Spleen (tissue), 11 donors: ENCODE measurements around the gene NRXN3. TPM values are rescaled to one million over a fixed set of nuclear protein-coding genes. Genes with fewer than 3 reads are reported as not detected.
"Not testable (repeated sequence)": the region's sequence is repeated elsewhere in the genome, so short reads cannot be mapped to it uniquely, and the experiment has no call there.

Experiments
- DNase-seq: peaks from one replicate; pipeline ENCODE4 v3.0.0-alpha.2; 2020
- H3K27ac ChIP-seq, 8 donors: fragments of 200-600 bp; sonication (generic) in 7 of 8; 1 replicate in 4 of 8; 2 replicates in 4 of 8; pipeline versions ENCODE4 v1.5.0 to v1.8.0; 2016 to 2021; ENCODE audit warnings: inconsistent platforms in 4 of 8, mild to moderate bottlenecking in 4 of 8, moderate library complexity in 1 of 8
- H3K27me3 ChIP-seq, 7 donors: fragments of 200-600 bp; sonication (generic) in 6 of 7; replicated peaks in 1 of 7; 1 replicate in 4 of 7; 2 replicates in 3 of 7; pipeline versions ENCODE4 v1.5.0 to v1.8.0; 2016 to 2021; ENCODE audit warnings: inconsistent platforms in 3 of 7, mild to moderate bottlenecking in 1 of 7
- H3K36me3 ChIP-seq, 6 donors: fragments of 200-600 bp; sonication (generic) in 5 of 6; 1 replicate in 4 of 6; 2 replicates in 2 of 6; pipeline versions ENCODE4 v1.5.0 to v1.8.0; 2016 to 2021; ENCODE audit warnings: inconsistent platforms in 2 of 6
- H3K4me1 ChIP-seq, 6 donors: fragments of 200-600 bp; sonication (generic) in 5 of 6; 1 replicate in 3 of 6; 2 replicates in 3 of 6; pipeline versions ENCODE4 v1.5.0 to v1.8.0; 2016 to 2021; ENCODE audit warnings: inconsistent platforms in 3 of 6
- H3K4me3 ChIP-seq, 8 donors: fragments of 200-600 bp; sonication (generic) in 7 of 8; 1 replicate in 4 of 8; 2 replicates in 4 of 8; pipeline versions ENCODE4 v1.5.0 to v1.8.0; 2016 to 2021; ENCODE audit warnings: inconsistent platforms in 4 of 8, mild to moderate bottlenecking in 4 of 8, moderate library complexity in 2 of 8
- H3K9me3 ChIP-seq, 8 donors: fragments of 200-600 bp; sonication (generic) in 7 of 8; 1 replicate in 4 of 8; 2 replicates in 4 of 8; pipeline versions ENCODE4 v1.5.0 to v1.8.0; 2016 to 2021; ENCODE audit warnings: inconsistent platforms in 4 of 8
- CTCF ChIP-seq, 11 experiments: fragments of 200-600 bp in 7 of 11; fragments of 450-650 bp in 4 of 11; sonication (generic) in 4 of 11; IDR thresholded peaks in 8 of 11; conservative IDR thresholded peaks in 3 of 11; 1 replicate in 7 of 11; 2 replicates in 4 of 11; pipeline versions ENCODE4 v1.4.0 to v1.8.0; 2016 to 2021; ENCODE audit warnings: antibody characterized with exemption in 11 of 11, inconsistent platforms in 4 of 11, mild to moderate bottlenecking in 1 of 11
- POLR2A ChIP-seq, 3 donors: fragments of 450-650 bp; IDR thresholded peaks; one replicate each; pipeline ENCODE4 v1.5.1; 2017; ENCODE audit warnings: antibody characterized with exemption in 3 of 3, mild to moderate bottlenecking in 1 of 3
- POLR2AphosphoS5 ChIP-seq, 3 donors: sonication (generic); formaldehyde crosslinking; IDR thresholded peaks; one replicate each; pipeline ENCODE4 v1.5.1; 2017; ENCODE audit warnings: antibody characterized with exemption in 3 of 3
- WGBS, 5 donors: extraction: QIAGEN DNeasy Blood & Tissue Kit in 3 of 5; methylation state at CpG; one replicate each; pipeline versions ENCODE4 v1.1.5 to v1.1.7; 2013 to 2018; 5-methylcytosine and 5-hydroxymethylcytosine counted together
- intact Hi-C: fragments of 100-400 bp; cut with DNase I; formaldehyde crosslinking; loops from one replicate; pipeline ENCODE4 v1.15.0; 2023; ENCODE audit warnings: low total_unique reads
- polyA plus RNA-seq, 3 donors: library from polyadenylated mRNA; stranded (reverse); fragments of 200-250 nt; gene quantifications; one replicate each; pipeline ENCODE4 v1.2.1, GENCODE V29; 2013
- total RNA-seq, 7 donors: library from RNA; depleted of rRNA in 3 of 7; stranded (reverse); fragments of >200 nt in 3 of 7; fragmentation: NEBNext Ultra II Directional in 4 of 7; extraction: Animal tissue kit (Norgen Biotek cat#: 25700) in 4 of 7; gene quantifications; one replicate each; pipeline versions ENCODE4 v1.1.0 to v1.2.1, GENCODE V29; 2016 to 2021
- donor health status: healthy with polysubstance abuse.
- donor health status: DM: no; HTN: no; CAD: no; lungs with moderate emphysema.
- donor health status: DM: no; HTN: no; CAD: no.
- donor health status: Bipolar disorder and iron deficiency.
- donor health status: healthy.
- donor health status: DM: no; HTN: no; CAD: no.
- donor health status: DM: yes; HTN: yes; CAD: no.

Gene NRXN3
- total and polyA plus RNA-seq, 10 donors = 0.21 to 11.5 (median 1.6) TPM

- Histone ChIP-seq H3K36me3 (no peaks in the 10 kb centered on the region), H3K27me3 (no peaks in the 10 kb centered on the region), H3K4me3 (no peak overlapping the region), H3K4me1 (no peaks in the 10 kb centered on the region), H3K9me3 (no peaks in the 10 kb centered on the region), H3K27ac (no peak overlapping the region)
- intact Hi-C loops = no loop called here
- TF ChIP-seq CTCF (IDR thresholded peaks at IDR 0.05 in 8 of 11, conservative IDR thresholded peaks at IDR 0.05 in 3 of 11) (no peak), POLR2A (IDR thresholded peaks at IDR 0.05) (no peak)
- 32 to 43% (median 38%) methylated on average over 6 of the region's 6 CpGs for WGBS, 5 donors
- DNase-seq = no peak
These were observed 931.2 kb downstream of the NRXN3 start for GRCh38 chr14:79101388-79101787.

GRCh38 chr14:79103764-79104163 lies 933.6 kb downstream of the NRXN3 start:
- intact Hi-C loops = no loop called here
- H3K4me1 ChIP-seq = no peaks in the 10 kb centered on the region
- no peaks in the 10 kb centered on the region for H3K36me3 ChIP-seq
- H3K4me3 ChIP-seq = no peak overlapping the region
- H3K27me3 ChIP-seq = no peaks in the 10 kb centered on the region
- H3K27ac ChIP-seq = no peak overlapping the region
- no peaks in the 10 kb centered on the region for H3K9me3 ChIP-seq
- DNase-seq = no peak
- WGBS, 5 donors = 56 to 65% (median 59%) methylated on average over 2 of the region's 2 CpGs
- TF ChIP-seq CTCF (IDR thresholded peaks at IDR 0.05 in 8 of 11, conservative IDR thresholded peaks at IDR 0.05 in 3 of 11) (no peak), POLR2A (IDR thresholded peaks at IDR 0.05) (no peak), POLR2AphosphoS5 (IDR thresholded peaks at IDR 0.05) (no peak)

GRCh38 chr14:79110564-79110963 lies 940.4 kb downstream of the NRXN3 start:
- H3K4me1 ChIP-seq, H3K4me3 ChIP-seq, H3K9me3 ChIP-seq, H3K36me3 ChIP-seq, DNase-seq, intact Hi-C loops, H3K27me3 ChIP-seq, H3K27ac ChIP-seq: not testable (repeated sequence)
- WGBS, 5 donors = 47 to 62% (median 49%) methylated on average over 4 of the region's 4 CpGs

GRCh38 chr14:79111987-79112501 lies 941.9 kb downstream of the NRXN3 start:
- 20 to 42% (median 31%) methylated on average over 2 of the region's 2 CpGs for WGBS, 5 donors

More at GRCh38 chr14:79111987-79112501, 941.9 kb downstream of the NRXN3 start:
- no peak for DNase-seq
- TF ChIP-seq CTCF (IDR thresholded peaks at IDR 0.05 in 8 of 11, conservative IDR thresholded peaks at IDR 0.05 in 3 of 11) (no peak), POLR2AphosphoS5 (IDR thresholded peaks at IDR 0.05) (no peak), POLR2A (IDR thresholded peaks at IDR 0.05) (no peak)
- intact Hi-C loops = no loop called here
- no peak overlapping the region for H3K4me3 ChIP-seq
- H3K9me3 ChIP-seq = no peaks in the 10 kb centered on the region
- no peaks in the 10 kb centered on the region for H3K27me3 ChIP-seq
- no peak overlapping the region for H3K27ac ChIP-seq
- no peaks in the 10 kb centered on the region for H3K36me3 ChIP-seq
- H3K4me1 ChIP-seq = no peaks in the 10 kb centered on the region
